Neural crest cell (in vitro differentiated cells): ENCODE results near the gene TSPAN12. TPM values are rescaled to one million over a fixed set of nuclear protein-coding genes. Genes with fewer than 3 reads are reported as not detected.

Source experiments
- DNase-seq: peaks from one replicate; pipeline ENCODE4 v3.0.0; 2021; ENCODE audit warnings: low read depth, mixed read lengths, low spot score
- H3K27ac Mint-ChIP-seq: one replicate; pipeline ENCODE4 v1.8.0; 2021; ENCODE audit warnings: mild to moderate bottlenecking, mixed read lengths; ENCODE audit not compliant: unreplicated experiment
- H3K27me3 Mint-ChIP-seq: 2 replicates; pipeline ENCODE4 v1.8.0; 2021; ENCODE audit warnings: low read depth, mild to moderate bottlenecking, mixed read lengths
- H3K36me3 Mint-ChIP-seq: 2 replicates; pipeline ENCODE4 v1.8.0; 2021; ENCODE audit warnings: low read depth, mild to moderate bottlenecking, mixed read lengths
- H3K4me1 Mint-ChIP-seq: 2 replicates; pipeline ENCODE4 v1.8.0; 2021; ENCODE audit warnings: mixed read lengths
- H3K4me3 Mint-ChIP-seq: one replicate; pipeline ENCODE4 v1.8.0; 2021; ENCODE audit warnings: mild to moderate bottlenecking, mixed read lengths
- H3K9me3 Mint-ChIP-seq: 2 replicates; pipeline ENCODE4 v1.8.0; 2021; ENCODE audit warnings: mixed read lengths
- total RNA-seq: library from RNA; stranded (reverse); gene quantifications from 2 replicates; pipeline ENCODE4 v1.2.1, GENCODE V29; 2021
- TF ChIP-seq, protein P1 (sequence below): fragments of 200-600 bp; sonication (generic); conservative IDR thresholded peaks from 2 replicates; pipeline ENCODE4 v1.5.0; 2021; ENCODE audit warnings: antibody characterized with exemption, mild to moderate bottlenecking

The TSPAN12 gene
- total RNA-seq, 1 donor from 2014 or later = 15.7 TPM

DNA sequence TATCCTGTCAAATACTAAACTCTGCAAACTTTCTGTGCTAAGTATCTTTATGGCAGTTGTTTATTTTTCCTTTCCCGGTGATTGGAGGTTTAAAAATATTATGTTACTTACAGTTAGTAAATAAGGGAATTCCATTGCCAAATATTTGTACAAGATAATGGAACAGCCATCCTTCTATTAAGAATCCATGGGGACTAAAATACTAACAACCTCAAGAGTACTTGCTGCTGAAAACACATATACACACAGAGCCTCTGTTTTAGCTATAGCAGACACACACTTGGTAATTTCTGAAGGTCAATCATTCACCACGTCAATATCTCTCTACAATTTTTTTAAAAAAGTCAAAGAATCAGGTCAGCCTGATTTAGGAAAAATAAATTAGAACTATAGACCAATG is 32.4 kb downstream of the TSPAN12 start:
- H3K36me3 Mint-ChIP-seq = peaks cover 14% of the 10 kb centered on the region
- TF ChIP-seq, protein P1, sequence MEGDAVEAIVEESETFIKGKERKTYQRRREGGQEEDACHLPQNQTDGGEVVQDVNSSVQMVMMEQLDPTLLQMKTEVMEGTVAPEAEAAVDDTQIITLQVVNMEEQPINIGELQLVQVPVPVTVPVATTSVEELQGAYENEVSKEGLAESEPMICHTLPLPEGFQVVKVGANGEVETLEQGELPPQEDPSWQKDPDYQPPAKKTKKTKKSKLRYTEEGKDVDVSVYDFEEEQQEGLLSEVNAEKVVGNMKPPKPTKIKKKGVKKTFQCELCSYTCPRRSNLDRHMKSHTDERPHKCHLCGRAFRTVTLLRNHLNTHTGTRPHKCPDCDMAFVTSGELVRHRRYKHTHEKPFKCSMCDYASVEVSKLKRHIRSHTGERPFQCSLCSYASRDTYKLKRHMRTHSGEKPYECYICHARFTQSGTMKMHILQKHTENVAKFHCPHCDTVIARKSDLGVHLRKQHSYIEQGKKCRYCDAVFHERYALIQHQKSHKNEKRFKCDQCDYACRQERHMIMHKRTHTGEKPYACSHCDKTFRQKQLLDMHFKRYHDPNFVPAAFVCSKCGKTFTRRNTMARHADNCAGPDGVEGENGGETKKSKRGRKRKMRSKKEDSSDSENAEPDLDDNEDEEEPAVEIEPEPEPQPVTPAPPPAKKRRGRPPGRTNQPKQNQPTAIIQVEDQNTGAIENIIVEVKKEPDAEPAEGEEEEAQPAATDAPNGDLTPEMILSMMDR = no peak
- peaks cover 1% of the 10 kb centered on the region for H3K9me3 Mint-ChIP-seq
- H3K4me1 Mint-ChIP-seq = no peaks in the 10 kb centered on the region
- H3K4me3 Mint-ChIP-seq = no peak overlapping the region
- no peak for DNase-seq
- no peak overlapping the region for H3K27ac Mint-ChIP-seq
- H3K27me3 Mint-ChIP-seq = no peaks in the 10 kb centered on the region

DNA sequence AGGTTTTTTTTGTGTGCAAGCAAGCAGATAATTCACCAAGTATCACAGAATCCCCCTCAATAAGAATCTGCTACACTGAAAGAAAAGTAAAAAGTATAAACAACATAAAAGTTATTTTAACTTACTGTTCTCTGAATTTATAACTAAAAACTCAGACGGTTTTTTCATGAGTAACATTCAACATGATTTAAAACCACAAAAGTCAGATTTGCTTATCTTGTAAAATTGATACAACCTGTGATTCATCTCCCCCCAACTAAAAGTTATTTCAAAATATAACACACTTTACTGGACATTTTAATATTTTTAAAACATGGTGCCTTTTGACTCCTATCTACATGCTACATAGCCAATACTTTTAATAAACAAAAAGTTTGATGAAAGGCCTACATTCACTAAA is 32.8 kb downstream of the TSPAN12 start:
- no peak for DNase-seq
- Mint-ChIP-seq H3K36me3 (peaks cover 11% of the 10 kb centered on the region), H3K4me3 (no peak overlapping the region), H3K4me1 (no peaks in the 10 kb centered on the region), H3K27ac (no peak overlapping the region), H3K9me3 (no peaks in the 10 kb centered on the region), H3K27me3 (no peaks in the 10 kb centered on the region)
- TF ChIP-seq, protein P1 = no peak

DNA sequence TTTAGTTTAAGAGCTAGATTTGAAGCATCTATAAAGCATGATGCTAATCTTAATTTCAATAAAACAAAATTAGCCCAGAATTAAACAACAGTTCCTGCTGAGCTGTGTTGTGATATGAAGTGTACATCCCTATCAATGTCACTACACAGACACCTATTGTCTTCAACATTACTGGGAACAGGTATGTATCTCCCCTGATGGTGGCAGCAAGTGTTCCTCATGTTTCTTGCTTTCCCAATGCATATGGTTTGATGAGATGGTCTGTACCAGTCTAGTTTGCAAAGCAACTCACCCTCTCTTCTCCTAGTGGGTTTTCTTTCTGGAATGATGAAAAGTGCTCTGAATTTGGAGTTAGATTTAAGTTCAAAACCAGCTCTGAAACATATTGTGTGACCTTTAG is 38.1 kb downstream of the TSPAN12 start:
- DNase-seq = no peak
- TF ChIP-seq, protein P1 = no peak
- no peaks in the 10 kb centered on the region for H3K27me3 Mint-ChIP-seq
- H3K36me3 Mint-ChIP-seq = peaks cover 11% of the 10 kb centered on the region
- H3K4me1 Mint-ChIP-seq = no peaks in the 10 kb centered on the region
- H3K4me3 Mint-ChIP-seq = no peak overlapping the region
- H3K27ac Mint-ChIP-seq = no peak overlapping the region
- H3K9me3 Mint-ChIP-seq = no peaks in the 10 kb centered on the region

DNA sequence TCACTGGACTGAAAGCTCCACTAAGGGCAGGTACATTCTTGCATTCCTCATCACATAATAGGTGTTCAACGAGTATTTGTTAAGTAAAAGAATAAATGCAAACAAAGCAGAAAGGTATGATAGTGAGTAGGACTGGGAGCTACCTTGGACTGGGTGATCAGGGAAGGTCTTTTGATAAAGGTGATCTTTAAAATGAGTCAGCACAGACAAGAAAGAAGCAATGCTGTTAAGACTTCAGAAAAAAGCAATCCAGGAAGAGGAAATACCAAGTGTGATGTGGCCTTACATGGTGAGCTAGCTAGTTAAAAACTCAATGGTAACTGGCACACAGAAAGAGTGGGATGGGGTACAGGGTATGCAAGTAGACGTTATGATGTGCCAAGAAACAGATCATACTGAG is 40.1 kb downstream of the TSPAN12 start:
- TF ChIP-seq, protein P1 = no peak
- peaks cover 11% of the 10 kb centered on the region for H3K36me3 Mint-ChIP-seq
- H3K4me1 Mint-ChIP-seq = no peaks in the 10 kb centered on the region
- H3K4me3 Mint-ChIP-seq = no peak overlapping the region
- no peaks in the 10 kb centered on the region for H3K9me3 Mint-ChIP-seq
- no peaks in the 10 kb centered on the region for H3K27me3 Mint-ChIP-seq
- H3K27ac Mint-ChIP-seq = no peak overlapping the region
- no peak for DNase-seq

DNA sequence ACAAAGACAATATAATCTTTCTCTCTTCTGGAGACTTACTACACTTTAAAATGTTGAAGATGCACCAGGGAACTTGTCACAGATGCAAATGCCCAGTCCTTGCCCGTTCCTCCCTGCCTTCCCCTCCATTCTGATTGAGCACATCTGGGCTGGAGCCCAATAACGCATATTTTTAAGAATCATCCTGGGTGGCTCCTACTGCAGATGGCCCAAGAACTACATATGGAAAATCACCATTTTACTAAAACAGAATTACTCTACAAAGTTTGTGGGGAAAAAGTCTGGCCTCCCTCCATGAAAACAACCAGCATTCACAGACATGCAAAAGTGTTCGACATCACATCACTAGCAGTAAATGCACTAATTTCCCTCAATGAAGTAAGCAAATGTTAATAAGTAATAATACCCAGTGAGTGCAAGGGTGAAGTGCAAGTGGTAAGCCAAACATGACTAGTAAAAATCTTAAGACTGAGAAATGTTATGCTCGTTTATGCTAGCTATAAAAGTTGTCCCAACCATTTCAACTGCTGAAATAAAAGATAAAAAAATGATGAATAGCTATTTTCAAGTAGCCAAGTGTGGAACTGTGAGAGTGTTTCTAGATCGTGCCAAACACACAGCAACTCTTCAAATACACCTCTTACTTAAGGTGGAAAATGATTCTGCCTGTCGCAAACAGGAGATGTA is 43.5 kb downstream of the TSPAN12 start:
- H3K4me1 Mint-ChIP-seq = no peaks in the 10 kb centered on the region

More for the DNA sequence above, 43.5 kb downstream of the TSPAN12 start:
- peaks cover 13% of the 10 kb centered on the region for H3K36me3 Mint-ChIP-seq
- DNase-seq = no peak
- H3K27me3 Mint-ChIP-seq = no peaks in the 10 kb centered on the region
- H3K4me3 Mint-ChIP-seq = no peak overlapping the region
- TF ChIP-seq, protein P1 = no peak
- H3K9me3 Mint-ChIP-seq = no peaks in the 10 kb centered on the region
- peak overlapping the region; percentile 53 for H3K27ac Mint-ChIP-seq
